ENCODE measurements around the gene BCKDHA.
A peak's percentile ranks its signal among the peaks of the same experiment; 100 is the strongest.

The BCKDHA gene

GRCh38 chr19:41397086-41398049 lies at the start of gene BCKDHA, which contains the start of gene EXOSC5:
BCKDHA (plus strand) TSS chr19:41397818; CDS start chr19:41397828, 10 bp downstream.
EXOSC5 (minus strand) TSS chr19:41397359; CDS start chr19:41397328, 31 bp downstream.
- peak; percentile 97 for DNase-seq

- DNase-seq = no peak
Measured at GRCh38 chr19:41350735-41351338, 46.8 kb upstream of the BCKDHA start.

DNA sequence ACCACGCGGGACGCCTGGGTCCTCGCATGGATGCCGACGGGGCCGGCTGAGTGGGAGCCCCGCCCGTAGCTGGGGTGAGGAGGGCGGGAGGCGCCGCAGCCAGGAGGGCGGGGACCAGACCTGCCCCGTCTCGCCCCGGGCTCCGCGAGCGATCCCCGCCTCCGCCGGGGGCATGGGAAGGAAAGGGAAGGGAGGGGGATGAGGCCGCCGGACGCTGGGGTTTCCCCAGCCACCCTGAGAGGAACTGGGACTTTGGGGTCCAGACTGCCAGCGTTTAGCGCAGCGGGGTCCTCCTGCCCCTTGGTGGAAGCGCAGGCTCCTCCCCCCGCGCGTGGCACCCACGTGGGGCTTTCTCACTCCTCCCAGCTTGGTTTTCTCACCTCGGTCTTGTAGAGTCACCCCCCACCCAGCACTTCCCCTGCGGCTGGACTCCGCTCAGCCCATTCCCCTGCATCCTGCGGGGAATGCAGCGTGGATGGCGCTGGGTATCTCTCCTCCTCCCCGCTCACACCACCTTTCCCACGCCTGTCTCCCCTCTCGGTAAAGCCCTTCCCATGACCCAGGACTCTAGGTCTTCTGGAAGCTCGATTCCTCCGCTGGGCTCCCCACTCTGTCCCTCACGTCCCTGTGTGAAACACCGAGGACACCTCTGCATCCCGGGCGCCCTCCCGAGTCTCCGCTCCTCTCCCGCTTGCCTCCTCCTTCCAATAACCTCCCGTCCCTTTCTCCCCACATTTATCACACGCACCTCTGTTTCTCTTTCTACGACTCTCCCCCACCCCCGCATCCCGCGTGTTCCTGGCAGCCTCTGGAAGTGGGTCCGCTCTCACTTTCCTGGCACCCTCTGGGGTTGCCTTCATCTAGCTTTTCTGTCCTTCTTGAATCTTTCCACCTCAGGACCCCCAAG lies 46.0 kb upstream of the BCKDHA start:
- DNase-seq = no peak

- DNase-seq = no peak
Measured at GRCh38 chr19:41352279-41352608, 45.4 kb upstream of the BCKDHA start.

GRCh38 chr19:41352609-41353465 lies 44.8 kb upstream of the BCKDHA start:
- DNase-seq = no peak

GRCh38 chr19:41353466-41354342 lies 43.9 kb upstream of the BCKDHA start, which contains the start of gene TGFB1:
TGFB1 (minus strand) TSS chr19:41353922; CDS start chr19:41353044, 878 bp downstream.
- DNase-seq = no peak

GRCh38 chr19:41354343-41354953 lies 43.2 kb upstream of the BCKDHA start:
- DNase-seq = no peak

DNA sequence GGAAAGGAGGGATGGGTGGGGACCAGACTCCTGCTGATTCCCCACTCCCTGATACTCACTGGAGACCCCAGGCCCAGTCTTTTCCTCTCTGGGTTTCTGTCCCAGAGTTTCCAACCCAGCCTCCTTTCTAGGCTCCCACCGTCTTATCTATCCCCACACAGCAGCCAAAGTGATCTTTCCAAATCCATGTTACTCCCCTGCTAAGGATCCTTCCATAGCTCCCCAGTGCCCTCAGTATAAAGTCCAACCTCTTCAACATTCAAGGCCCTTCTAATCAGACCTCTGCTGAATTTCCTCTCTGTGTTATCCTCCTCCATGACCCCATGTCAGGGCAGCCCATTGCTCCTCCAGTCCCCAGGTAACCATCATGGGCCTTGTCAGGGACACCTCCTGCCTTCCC lies 42.6 kb upstream of the BCKDHA start:
- no peak for DNase-seq

DNA sequence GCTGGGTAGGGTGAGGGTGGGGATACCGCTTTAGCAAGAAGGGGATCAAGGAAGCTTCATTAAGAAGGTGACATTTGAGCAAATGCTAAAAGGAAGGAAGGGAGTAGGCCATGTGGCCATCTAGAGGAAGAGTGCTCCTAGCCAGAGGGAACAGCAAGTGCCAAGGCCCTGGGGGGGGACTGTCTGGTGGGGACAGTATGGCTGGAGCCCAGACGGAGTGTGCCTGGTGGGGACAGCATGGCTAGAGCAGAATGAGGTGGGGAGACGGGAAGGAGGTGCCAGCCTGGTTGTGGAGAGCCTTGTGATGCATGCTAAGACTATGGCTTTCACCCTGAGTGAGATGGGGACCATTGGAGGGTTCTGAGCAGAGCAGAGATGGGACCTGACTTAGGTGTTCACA lies 41.8 kb upstream of the BCKDHA start:
- DNase-seq = no peak

GRCh38 chr19:41356984-41357739 lies 40.5 kb upstream of the BCKDHA start:
- no peak for DNase-seq

DNA sequence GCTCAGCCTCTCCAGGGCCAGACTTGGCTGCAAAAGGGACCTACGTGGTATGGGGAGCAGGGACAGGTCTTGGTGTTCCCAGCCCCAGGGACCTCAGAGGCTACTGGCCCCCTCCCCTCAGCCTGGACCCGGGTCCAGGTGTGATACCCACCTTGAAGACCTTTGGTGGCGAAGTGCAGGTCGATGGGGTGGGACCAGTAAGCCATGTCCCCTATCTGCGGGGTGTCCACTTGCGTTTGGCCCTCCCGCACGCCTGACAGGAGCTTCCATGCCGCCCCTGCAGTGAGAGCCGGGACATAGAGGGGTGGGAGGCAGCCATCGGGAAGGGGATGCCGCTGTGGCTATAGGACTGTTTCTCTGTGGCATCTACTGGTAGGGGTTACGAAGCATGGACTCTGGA lies 39.9 kb upstream of the BCKDHA start:
- no peak for DNase-seq

DNA sequence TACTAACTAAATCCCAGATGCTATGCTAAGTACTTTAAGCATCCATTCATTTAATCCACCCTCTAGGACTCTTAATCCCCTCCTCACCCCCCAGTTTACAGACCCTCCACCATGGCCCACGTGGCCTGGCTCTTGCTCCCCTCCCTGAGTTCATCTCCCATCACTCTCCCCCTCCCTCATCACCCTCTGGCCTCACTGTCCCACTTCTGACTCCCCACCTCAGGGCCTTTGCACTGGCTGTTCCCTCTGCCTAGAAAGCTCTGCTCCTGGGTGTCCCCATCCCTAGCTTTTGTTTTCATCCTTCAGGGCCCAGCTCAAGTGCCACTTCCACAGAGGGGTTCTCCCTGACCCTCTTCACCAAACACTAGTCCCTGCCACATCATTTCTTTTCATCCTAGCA lies 37.9 kb upstream of the BCKDHA start:
- no peak for DNase-seq

- no peak for DNase-seq
Measured at GRCh38 chr19:41362143-41362847, 35.3 kb upstream of the BCKDHA start.

DNA sequence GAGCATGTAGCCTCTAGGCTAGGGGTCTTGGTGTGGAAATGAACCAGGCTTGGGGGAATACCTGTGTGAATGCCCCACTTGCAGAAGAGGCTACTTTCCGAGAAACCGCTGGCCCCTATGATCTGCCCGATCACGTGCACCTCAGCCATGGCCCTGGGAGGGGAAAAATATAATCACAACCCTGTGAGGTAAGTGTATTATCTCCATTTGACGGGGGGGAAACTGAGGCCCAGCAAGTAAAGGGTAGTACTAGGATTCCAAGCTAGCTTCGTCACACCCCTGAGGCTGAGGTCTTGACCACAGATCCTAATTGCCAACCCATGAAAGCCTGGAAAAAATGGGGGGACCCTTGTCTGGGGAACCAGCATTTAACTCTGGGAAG lies 34.3 kb upstream of the BCKDHA start:
- DNase-seq = no peak

GRCh38 chr19:41363753-41364523 lies 33.7 kb upstream of the BCKDHA start, which contains the start of gene B9D2:
B9D2 (minus strand) TSS chr19:41364149; CDS start chr19:41363519, 630 bp downstream.
- peak; percentile 69 to 97 for DNase-seq

DNA sequence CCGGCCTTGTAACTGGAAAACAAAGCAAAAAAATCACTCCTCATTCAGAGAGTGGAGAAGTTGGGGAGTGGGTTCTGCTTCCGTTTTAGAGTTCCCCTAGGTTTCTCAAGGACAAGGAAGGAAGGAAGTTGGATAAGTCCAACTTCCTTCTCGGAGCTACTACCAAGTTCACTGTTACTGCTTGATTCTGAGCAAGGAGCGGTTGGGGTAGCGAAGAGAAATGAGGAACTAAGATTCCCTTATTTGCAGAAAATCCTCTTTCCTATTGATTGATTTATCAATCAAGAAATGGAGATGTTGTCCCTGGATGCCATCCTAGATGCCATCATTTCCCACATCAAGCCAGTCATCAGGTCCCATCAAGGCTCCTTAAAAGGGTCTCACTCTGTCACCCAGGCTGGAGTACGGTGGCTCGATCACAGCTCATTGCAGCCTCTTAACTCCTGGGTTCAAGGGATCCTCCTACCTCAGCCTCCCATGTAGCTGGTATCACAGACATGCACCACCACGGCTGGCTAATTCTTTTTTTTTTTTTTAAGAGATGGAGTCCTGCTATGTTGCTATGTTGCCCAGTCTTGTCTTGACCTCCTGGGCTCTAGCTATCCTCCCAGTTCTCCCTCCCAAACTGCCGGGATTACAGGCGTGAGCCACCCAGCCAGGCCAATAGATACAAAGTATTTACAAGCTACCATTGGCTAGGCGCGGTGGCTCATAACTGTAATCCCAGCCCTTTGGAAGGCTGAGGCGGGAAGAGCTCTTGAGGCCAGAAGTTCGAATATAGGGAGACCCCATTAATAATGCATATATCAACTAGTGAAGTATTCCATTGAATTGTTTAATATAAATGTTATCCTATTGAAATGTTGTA lies 32.9 kb upstream of the BCKDHA start:
- no peak for DNase-seq

- no peak for DNase-seq
Measured at GRCh38 chr19:41366089-41366488, 31.5 kb upstream of the BCKDHA start.

Data from cerebellar nuclear complex (tissue), 1 donor.